Thoracic aorta (tissue), 2 donors: ENCODE results near the gene CRISPLD2. TPM values are rescaled to one million over a fixed set of nuclear protein-coding genes. Genes with fewer than 3 reads are reported as not detected.

ENCODE experiments used
- ATAC-seq: fragments of 150-250 bp; one replicate; pipeline ENCODE4 v1.8.0; 2017; ENCODE audit warnings: low read depth; ENCODE audit not compliant: insufficient number of reproducible peaks, low FRiP score
- DNase-seq: peaks from one replicate; pipeline ENCODE4 v3.0.0-alpha.2; 2020; ENCODE audit warnings: low spot score
- H3K27ac ChIP-seq, 2 donors: fragments of 200-600 bp; sonication (generic); 1 replicate in 1 of 2; 2 replicates in 1 of 2; pipeline ENCODE4 v1.5.1; 2016; ENCODE audit warnings: mild to moderate bottlenecking in 2 of 2, moderate library complexity in 2 of 2
- H3K27me3 ChIP-seq: fragments of 200-600 bp; sonication (generic); replicated peaks from 2 replicates; pipeline ENCODE4 v1.6.0; 2016; ENCODE audit warnings: mild to moderate bottlenecking; ENCODE audit not compliant: insufficient read depth
- H3K36me3 ChIP-seq: fragments of 200-600 bp; sonication (generic); one replicate; pipeline ENCODE4 v1.5.1; 2016
- H3K4me1 ChIP-seq, 2 donors: fragments of 200-600 bp; sonication (generic); 1 replicate in 1 of 2; 2 replicates in 1 of 2; pipeline versions ENCODE4 v1.5.1 to v1.6.0; 2016; ENCODE audit warnings: low read depth in 2 of 2, mild to moderate bottlenecking in 1 of 2; ENCODE audit not compliant: control insufficient read depth in 1 of 2
- H3K4me3 ChIP-seq: fragments of 200-600 bp; sonication (generic); 2 replicates; pipeline ENCODE4 v1.5.1; 2016; ENCODE audit warnings: mild to moderate bottlenecking
- H3K9me3 ChIP-seq: fragments of 200-600 bp; sonication (generic); 2 replicates; pipeline ENCODE4 v1.5.1; 2016
- CTCF ChIP-seq: fragments of 200-600 bp; sonication (generic); IDR thresholded peaks from one replicate; pipeline ENCODE4 v1.5.1; 2019; ENCODE audit warnings: antibody characterized with exemption
- total RNA-seq, 2 donors: library from RNA; depleted of rRNA; stranded (reverse); fragments of >200 nt; gene quantifications; one replicate each; pipeline versions ENCODE4 v1.1.0 to v1.2.3, GENCODE V29; 2016

Gene CRISPLD2
- 100 to 1,000 TPM; 116 to 390 TPM for total RNA-seq

GRCh38 chr16:84819644-84820304, at the start of gene CRISPLD2:
Gene CRISPLD2, plus strand, starts transcription at chr16:84819985. Its CDS starts 18,511 bp downstream, at chr16:84838496.
- H3K36me3 ChIP-seq: no peaks in the 10 kb centered on the region
- no peaks in the 10 kb centered on the region for H3K9me3 ChIP-seq
- H3K27ac ChIP-seq: no peak within 1 kb of the TSS
- ATAC-seq (peak; percentile 72), DNase-seq (peak; percentile 75)
- no peaks in the 10 kb centered on the region for H3K27me3 ChIP-seq
- TF ChIP-seq CTCF: peak; percentile 11
- H3K4me3 ChIP-seq: peak within 1 kb of the TSS; percentile 74
- peaks cover 6 to 18% of the 10 kb centered on the region in 2 donors for H3K4me1 ChIP-seq

GRCh38 chr16:84773312-84773711, 46.5 kb upstream of the CRISPLD2 start:
- Histone ChIP-seq H3K4me3 (no peak overlapping the region), H3K4me1 (no peaks in the 10 kb centered on the region), H3K27ac (no peak overlapping the region), H3K27me3 (no peaks in the 10 kb centered on the region), H3K9me3 (no peaks in the 10 kb centered on the region), H3K36me3 (peaks cover 47% of the 10 kb centered on the region)
- no peak for ATAC-seq
- DNase-seq: no peak
- no peak for TF ChIP-seq CTCF

- DNase-seq: no peak
Measured at GRCh38 chr16:84774810-84775209, 45.0 kb upstream of the CRISPLD2 start.

GRCh38 chr16:84775262-84775810, 44.4 kb upstream of the CRISPLD2 start:
- no peak for TF ChIP-seq CTCF
- peaks cover 40% of the 10 kb centered on the region for H3K36me3 ChIP-seq
- H3K27me3 ChIP-seq: no peaks in the 10 kb centered on the region
- H3K4me3 ChIP-seq: no peak overlapping the region
- no peaks in the 10 kb centered on the region for H3K9me3 ChIP-seq
- H3K27ac ChIP-seq: no peak overlapping the region
- no peaks in the 10 kb centered on the region for H3K4me1 ChIP-seq
- ATAC-seq (no peak), DNase-seq (no peak)

More at GRCh38 chr16:84774810-84775209, 45.0 kb upstream of the CRISPLD2 start:
- H3K4me1 ChIP-seq: no peaks in the 10 kb centered on the region
- no peak overlapping the region for H3K27ac ChIP-seq
- no peak for TF ChIP-seq CTCF
- H3K36me3 ChIP-seq: peaks cover 40% of the 10 kb centered on the region
- no peak overlapping the region for H3K4me3 ChIP-seq
- no peaks in the 10 kb centered on the region for H3K9me3 ChIP-seq
- no peaks in the 10 kb centered on the region for H3K27me3 ChIP-seq
- no peak for ATAC-seq

GRCh38 chr16:84777435-84777834, 42.4 kb upstream of the CRISPLD2 start:
- no peak overlapping the region for H3K4me3 ChIP-seq
- H3K36me3 ChIP-seq: peaks cover 37% of the 10 kb centered on the region
- DNase-seq (no peak), ATAC-seq (no peak)
- H3K9me3 ChIP-seq: no peaks in the 10 kb centered on the region
- no peaks in the 10 kb centered on the region for H3K4me1 ChIP-seq
- no peak for TF ChIP-seq CTCF
- no peaks in the 10 kb centered on the region for H3K27me3 ChIP-seq
- no peak overlapping the region for H3K27ac ChIP-seq
